GM23248 (cell line): Measurements from ENCODE around the gene CYCS.

ENCODE experiments used
- EZH2 ChIP-seq: fragments of 200-600 bp; sonication (generic); IDR thresholded peaks from 2 replicates; pipeline ENCODE4 v1.6.1; 2018; ENCODE audit warnings: antibody characterized with exemption, mild to moderate bottlenecking; ENCODE audit not compliant: insufficient read depth, poor library complexity, severe bottlenecking
- EZH2phosphoT487 ChIP-seq: fragments of 200-600 bp; sonication (generic); IDR thresholded peaks from 2 replicates; pipeline ENCODE4 v1.6.1; 2018; ENCODE audit warnings: antibody characterized with exemption, moderate library complexity, mild to moderate bottlenecking, low read depth; ENCODE audit not compliant: insufficient read depth

GRCh38 chr7:25095516-25096345 lies 29.3 kb downstream of the CYCS start:
- TF ChIP-seq EZH2phosphoT487 (no peak), EZH2 (no peak)
